DND-41 (cell line): ENCODE data around the gene VCPKMT.

Experiments
- ATAC-seq: fragments of 200-7000 bp; cut with Tn5 transposase; 3 replicates; pipeline ENCODE4 v1.9.1; 2021; ENCODE audit warnings: low read depth; ENCODE audit not compliant: insufficient read depth
- DNase-seq: peaks from one replicate; pipeline ENCODE4 v3.0.0-alpha.2; 2020
- H2AFZ ChIP-seq: 2 replicates; pipeline ENCODE4 v1.6.0; 2012; ENCODE audit warnings: low read depth, low read length
- H3K27ac ChIP-seq: 2 replicates; pipeline ENCODE4 v1.5.1; 2012; ENCODE audit warnings: low read length, inconsistent platforms
- H3K27me3 ChIP-seq: fragments of 200-600 bp; sonication (generic); 2 replicates; pipeline ENCODE4 v1.6.0; 2012; ENCODE audit warnings: low read length, mild to moderate bottlenecking, inconsistent platforms; ENCODE audit not compliant: insufficient read depth, poor library complexity
- H3K36me3 ChIP-seq: 2 replicates; pipeline ENCODE4 v1.5.1; 2012; ENCODE audit warnings: low read length, inconsistent platforms; ENCODE audit not compliant: insufficient read depth
- H3K4me1 ChIP-seq: 2 replicates; pipeline ENCODE4 v1.5.1; 2012; ENCODE audit warnings: mild to moderate bottlenecking, low read length; ENCODE audit not compliant: insufficient read depth
- H3K4me2 ChIP-seq: 2 replicates; pipeline ENCODE4 v1.6.0; 2012; ENCODE audit warnings: mild to moderate bottlenecking, moderate library complexity, low read length, inconsistent platforms; ENCODE audit not compliant: insufficient read depth
- H3K4me3 ChIP-seq, 2 experiments: fragments of 200-600 bp in 1 of 2; shearing (Covaris generic) in 1 of 2; 2 replicates each; pipeline ENCODE4 v1.5.1; 2012 to 2016; ENCODE audit warnings: inconsistent platforms in 2 of 2, low read length in 2 of 2, mild to moderate bottlenecking in 2 of 2, low read depth in 1 of 2, moderate library complexity in 1 of 2
- H3K79me2 ChIP-seq: 2 replicates; pipeline ENCODE4 v1.6.0; 2012; ENCODE audit warnings: low read length, inconsistent platforms; ENCODE audit not compliant: insufficient read depth
- H3K9ac ChIP-seq: 2 replicates; pipeline ENCODE4 v1.6.0; 2012; ENCODE audit warnings: low read depth, mild to moderate bottlenecking, inconsistent platforms, low read length, moderate library complexity
- H3K9me3 ChIP-seq: 2 replicates; pipeline ENCODE4 v1.5.1; 2012; ENCODE audit warnings: low read length, moderate library complexity, mild to moderate bottlenecking, inconsistent platforms; ENCODE audit not compliant: insufficient read depth, severe bottlenecking
- H4K20me1 ChIP-seq: 2 replicates; pipeline ENCODE4 v1.6.0; 2012; ENCODE audit warnings: low read length; ENCODE audit not compliant: insufficient read depth
- CTCF ChIP-seq: IDR thresholded peaks from 2 replicates; pipeline ENCODE4 v1.5.1; 2012; ENCODE audit warnings: borderline replicate concordance, low read length, moderate library complexity, mild to moderate bottlenecking; ENCODE audit not compliant: poor library complexity, severe bottlenecking; ENCODE audit errors: extremely low read depth
- EZH2 ChIP-seq: IDR thresholded peaks from 3 replicates; pipeline ENCODE4 v1.6.1; 2012; ENCODE audit warnings: borderline replicate concordance, low read depth, mild to moderate bottlenecking, moderate library complexity, low read length, inconsistent platforms; ENCODE audit not compliant: severe bottlenecking

Gene VCPKMT

GRCh38 chr14:50087341-50088116 is 28.8 kb downstream of the VCPKMT start:
- no peak overlapping the region for H3K4me2 ChIP-seq

GRCh38 chr14:50086321-50086711 is 30.1 kb downstream of the VCPKMT start:
- H3K9ac ChIP-seq = no peak overlapping the region

More at GRCh38 chr14:50087341-50088116, 28.8 kb downstream of the VCPKMT start:
- no peak overlapping the region for H3K9ac ChIP-seq
- no peaks in the 10 kb centered on the region for H4K20me1 ChIP-seq
- no peaks in the 10 kb centered on the region for H3K27me3 ChIP-seq
- H3K4me3 ChIP-seq = no peak overlapping the region
- no peaks in the 10 kb centered on the region for H3K4me1 ChIP-seq
- TF ChIP-seq EZH2 (no peak), CTCF (no peak)
- DNase-seq = no peak
- no peak overlapping the region for H3K27ac ChIP-seq
- ATAC-seq = 0 out of 3 replicates have a peak, but pooled peaks have one; percentile 41
- no peaks in the 10 kb centered on the region for H3K79me2 ChIP-seq
- no peaks in the 10 kb centered on the region for H3K36me3 ChIP-seq
- H2AFZ ChIP-seq = no peak overlapping the region
- no peaks in the 10 kb centered on the region for H3K9me3 ChIP-seq

GRCh38 chr14:50085570-50086320 is 30.6 kb downstream of the VCPKMT start:
- H3K36me3 ChIP-seq = no peaks in the 10 kb centered on the region
- H3K9me3 ChIP-seq = no peaks in the 10 kb centered on the region
- no peaks in the 10 kb centered on the region for H3K79me2 ChIP-seq
- H3K9ac ChIP-seq = no peak overlapping the region
- ATAC-seq (no peak), DNase-seq (no peak)
- H3K4me1 ChIP-seq = no peaks in the 10 kb centered on the region
- no peaks in the 10 kb centered on the region for H3K27me3 ChIP-seq
- no peaks in the 10 kb centered on the region for H4K20me1 ChIP-seq
- no peak overlapping the region for H3K27ac ChIP-seq
- H3K4me3 ChIP-seq = no peak overlapping the region
- no peak overlapping the region for H3K4me2 ChIP-seq
- H2AFZ ChIP-seq = no peak overlapping the region
- TF ChIP-seq CTCF (no peak), EZH2 (no peak)

More at GRCh38 chr14:50086321-50086711, 30.1 kb downstream of the VCPKMT start:
- no peak overlapping the region for H3K4me2 ChIP-seq
- H3K4me3 ChIP-seq = no peak overlapping the region
- no peaks in the 10 kb centered on the region for H3K4me1 ChIP-seq
- no peaks in the 10 kb centered on the region for H3K9me3 ChIP-seq
- H3K36me3 ChIP-seq = no peaks in the 10 kb centered on the region
- H4K20me1 ChIP-seq = no peaks in the 10 kb centered on the region
- no peak for TF ChIP-seq EZH2
- TF ChIP-seq CTCF = no peak
- ATAC-seq = no peak
- no peaks in the 10 kb centered on the region for H3K79me2 ChIP-seq
- no peak overlapping the region for H2AFZ ChIP-seq
- no peak overlapping the region for H3K27ac ChIP-seq
- H3K27me3 ChIP-seq = no peaks in the 10 kb centered on the region
- DNase-seq = no peak
